COLO668 (cell line): ENCODE data around the gene WNK2.
A peak's percentile ranks its signal among the peaks of the same experiment; 100 is the strongest.

ENCODE experiments used
- DNase-seq: peaks from one replicate; lab custom pipeline; 2025; ENCODE audit not compliant: unreplicated experiment; lab: John Stamatoyannopoulos, UW

WNK2 gene

GRCh38 chr9:93185266-93186214, 1.6 kb downstream of the WNK2 start:
- DNase-seq: peak; percentile 64

- DNase-seq: no peak
Observed at GRCh38 chr9:93186215-93186945, 2.4 kb downstream of the WNK2 start.

- no peak for DNase-seq
Observed at GRCh38 chr9:93187047-93187446, 3.1 kb downstream of the WNK2 start.

GRCh38 chr9:93187574-93187973, 3.6 kb downstream of the WNK2 start:
- DNase-seq: no peak

GRCh38 chr9:93188426-93189368, 4.8 kb downstream of the WNK2 start:
- no peak for DNase-seq

- DNase-seq: no peak
Observed at GRCh38 chr9:93189369-93190132, 5.6 kb downstream of the WNK2 start.

GRCh38 chr9:93190133-93190525, 6.2 kb downstream of the WNK2 start:
- no peak for DNase-seq

GRCh38 chr9:93190656-93191353, 6.9 kb downstream of the WNK2 start:
- DNase-seq: no peak

GRCh38 chr9:93191354-93191660, 7.4 kb downstream of the WNK2 start:
- DNase-seq: no peak

- DNase-seq: no peak
Observed at GRCh38 chr9:93192721-93193387, 8.9 kb downstream of the WNK2 start.

- DNase-seq: peak; percentile 86
Observed at GRCh38 chr9:93193388-93194220, 9.7 kb downstream of the WNK2 start.

- DNase-seq: no peak
Observed at GRCh38 chr9:93194221-93194625, 10.3 kb downstream of the WNK2 start.

- no peak for DNase-seq
Observed at GRCh38 chr9:93194641-93195040, 10.7 kb downstream of the WNK2 start.

- DNase-seq: no peak
Observed at GRCh38 chr9:93196096-93197055, 12.4 kb downstream of the WNK2 start.

GRCh38 chr9:93197670-93198069, 13.7 kb downstream of the WNK2 start:
- DNase-seq: no peak

GRCh38 chr9:93198117-93198837, 14.3 kb downstream of the WNK2 start:
- peak; percentile 73 for DNase-seq
